LNCAP (cell line): ENCODE results near the gene BGLAP.

Experiments
- CTCF ChIP-seq: fragments of 450-650 bp; IDR thresholded peaks from 2 replicates; pipeline ENCODE4 v1.5.1; 2017; ENCODE audit warnings: mild to moderate bottlenecking

Gene BGLAP

GRCh38 chr1:156276966-156277381 is 35.0 kb downstream of the BGLAP start:
- TF ChIP-seq CTCF, result no peak

- TF ChIP-seq CTCF, result no peak
Measured at GRCh38 chr1:156279837-156280236, 37.9 kb downstream of the BGLAP start.

- TF ChIP-seq CTCF, result no peak
Measured at GRCh38 chr1:156281281-156281680, 39.3 kb downstream of the BGLAP start.

GRCh38 chr1:156281693-156282478 is 39.9 kb downstream of the BGLAP start:
- TF ChIP-seq CTCF, result no peak

GRCh38 chr1:156282479-156283222 is 40.7 kb downstream of the BGLAP start, which contains the start of gene SMG5:
SMG5 (minus strand) TSS chr1:156282825; CDS start chr1:156282680, 145 bp downstream.
- TF ChIP-seq CTCF, result no peak

- no peak for TF ChIP-seq CTCF
Measured at GRCh38 chr1:156283521-156283920, 41.5 kb downstream of the BGLAP start.

GRCh38 chr1:156284112-156284511 is 42.1 kb downstream of the BGLAP start, which contains the start of gene TMEM79:
TMEM79 (plus strand) TSS chr1:156284325; CDS start chr1:156285227, 902 bp downstream.
- no peak for TF ChIP-seq CTCF
